HepG2 (cell line): ENCODE measurements around the gene RALY. TPM values are rescaled to one million over a fixed set of nuclear protein-coding genes. Genes with fewer than 3 reads are reported as not detected.

Experiments used
- AGO1 ChIP-seq: fragments of 200-400 bp; formaldehyde crosslinking; IDR thresholded peaks from 2 replicates; pipeline ENCODE4 v1.6.1; 2017; ENCODE audit warnings: mild to moderate bottlenecking, low read depth, low read length, moderate library complexity; ENCODE audit not compliant: poor library complexity, severe bottlenecking
- KLF12 ChIP-seq: sonication (generic); formaldehyde crosslinking; IDR thresholded peaks from 2 replicates; pipeline ENCODE4 v1.4.0; 2020; ENCODE audit warnings: missing genetic modification reagents, borderline replicate concordance
- NFE2 ChIP-seq: sonication (generic); formaldehyde crosslinking; IDR thresholded peaks from 2 replicates; pipeline ENCODE4 v1.4.0; 2020; ENCODE audit warnings: missing genetic modification reagents
- PRPF4 ChIP-seq: fragments of 200-400 bp; formaldehyde crosslinking; IDR thresholded peaks from 2 replicates; pipeline ENCODE4 v1.6.1; 2016; ENCODE audit warnings: low read length, low read depth; ENCODE audit not compliant: poor library complexity, severe bottlenecking
- SIN3A ChIP-seq: IDR thresholded peaks from 2 replicates; pipeline ENCODE4 v1.6.1; 2011; ENCODE audit warnings: low read depth, mild to moderate bottlenecking, control low read depth, low read length, borderline replicate concordance
- SNAI1 ChIP-seq: sonication (generic); formaldehyde crosslinking; IDR thresholded peaks from 2 replicates; pipeline ENCODE4 v1.5.0; 2020; ENCODE audit warnings: mild to moderate bottlenecking, missing genetic modification reagents, borderline replicate concordance
- SOX13 ChIP-seq, 3 experiments: fragments of 450-650 bp in 1 of 3; sonication (generic) in 1 of 3; formaldehyde crosslinking in 1 of 3; IDR thresholded peaks in 2 of 3; conservative IDR thresholded peaks in 1 of 3; 2 replicates each; pipeline versions ENCODE4 v1.5.0 to v1.6.1; 2016 to 2020; ENCODE audit warnings: antibody characterized with exemption in 1 of 3, mild to moderate bottlenecking in 1 of 3, missing compliant biosample characterization in 1 of 3, missing genetic modification reagents in 1 of 3, moderate library complexity in 1 of 3
- ZFX ChIP-seq: sonication (generic); formaldehyde crosslinking; IDR thresholded peaks from 2 replicates; pipeline ENCODE4 v1.4.0; 2020; ENCODE audit warnings: mild to moderate bottlenecking, low read depth, missing genetic modification reagents, moderate library complexity
- ZNF598 ChIP-seq: sonication (generic); formaldehyde crosslinking; IDR thresholded peaks from 2 replicates; pipeline ENCODE4 v1.5.1; 2020; ENCODE audit warnings: mild to moderate bottlenecking, missing genetic modification reagents, borderline replicate concordance
- polyA plus RNA-seq, 8 experiments: library from polyadenylated mRNA; depleted of rRNA in 3 of 8; stranded (reverse) in 7 of 8; unstranded in 1 of 8; fragments of >200 nt; fragmentation: Illumina TruSeq in 4 of 8; extraction: Trizol in 4 of 8; gene quantifications; 2 replicates each; pipeline versions ENCODE4 v1.2.1 to v1.2.3, GENCODE V29; 2011 to 2016; ENCODE audit warnings: low read depth in 4 of 8, missing spikeins in 1 of 8, mixed read lengths in 1 of 8; ENCODE audit not compliant: insufficient read depth in 1 of 8
- total RNA-seq, 5 experiments: library from RNA; depleted of rRNA; stranded (reverse); fragments of >200 nt; fragmentation: Illumina TruSeq; extraction: Trizol; gene quantifications; 2 replicates each; pipeline ENCODE4 v1.2.3, GENCODE V29; 2016; ENCODE audit warnings: low read depth in 1 of 5
- TF ChIP-seq, protein P1 (sequence below): sonication (generic); formaldehyde crosslinking; IDR thresholded peaks from 2 replicates; pipeline ENCODE4 v1.5.1; 2020; ENCODE audit warnings: missing genetic modification reagents, mild to moderate bottlenecking, borderline replicate concordance
- TF ChIP-seq, protein P2 (sequence below): sonication (generic); formaldehyde crosslinking; IDR thresholded peaks from 2 replicates; pipeline ENCODE4 v1.8.0; 2022; ENCODE audit warnings: mild to moderate bottlenecking, missing genetic modification reagents
- TF ChIP-seq, protein P3 (sequence below): sonication (generic); formaldehyde crosslinking; conservative IDR thresholded peaks from 2 replicates; pipeline ENCODE4 v1.4.0; 2020; ENCODE audit warnings: mild to moderate bottlenecking, missing genetic modification reagents, moderate library complexity
- TF ChIP-seq, protein P4 (sequence below): sonication (generic); formaldehyde crosslinking; IDR thresholded peaks from 2 replicates; pipeline ENCODE4 v1.8.0; 2022; ENCODE audit warnings: missing genetic modification reagents, low read depth, mild to moderate bottlenecking, borderline replicate concordance
- TF ChIP-seq, protein P5 (sequence below): sonication (generic); formaldehyde crosslinking; IDR thresholded peaks from 2 replicates; pipeline ENCODE4 v1.4.0; 2020; ENCODE audit warnings: mild to moderate bottlenecking, missing genetic modification reagents, borderline replicate concordance

The RALY gene
- total and polyA plus RNA-seq, 2 of the 13 experiments (the other 11 are each of a cell fraction or from before 2014, with no cell fraction given), result 178 to 186 TPM

DNA sequence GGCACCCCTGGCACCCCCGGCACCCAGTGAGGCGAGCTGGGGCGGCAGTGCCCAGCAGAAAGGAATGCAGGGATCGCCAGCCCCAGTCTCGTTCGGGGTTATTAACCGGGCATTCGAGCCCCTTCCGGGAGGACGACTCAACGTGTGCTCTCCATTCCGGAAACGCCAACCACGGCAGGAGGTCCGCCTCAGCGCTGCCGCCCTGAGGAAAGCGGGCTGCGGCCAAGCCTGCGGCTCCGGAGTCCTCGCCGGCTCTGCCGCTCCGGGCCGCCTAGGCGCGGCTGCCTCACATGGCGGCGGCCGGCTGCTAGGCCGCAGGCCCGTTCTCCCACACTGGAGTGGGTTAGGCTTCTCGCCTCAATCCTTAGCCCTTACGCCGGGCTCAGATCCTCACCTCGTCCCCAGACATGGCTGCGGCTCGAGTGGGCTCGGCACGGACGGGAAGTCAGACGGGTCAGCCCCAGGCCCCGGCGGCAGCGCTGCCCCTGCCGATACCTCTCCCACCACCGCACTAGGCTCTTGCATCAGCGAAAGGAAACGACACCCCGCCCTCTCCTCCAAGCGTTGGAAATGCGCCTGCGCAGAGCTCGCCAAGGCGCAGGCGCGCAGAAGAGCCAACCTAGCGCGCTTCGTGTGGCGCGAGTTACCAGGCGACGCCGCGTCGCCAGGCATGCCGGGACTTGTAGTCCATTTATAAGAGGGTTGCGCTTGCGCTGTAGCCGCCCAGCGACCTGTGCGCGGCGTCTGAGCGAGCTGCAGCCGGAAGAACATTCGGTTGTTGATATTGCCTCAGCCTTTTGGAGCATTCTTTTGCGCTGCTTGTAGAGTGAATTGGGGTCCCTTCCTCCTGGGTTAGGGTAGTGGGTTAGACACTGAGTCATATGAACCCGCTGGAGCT lies 118.2 kb downstream of the RALY start, which contains the start of gene EIF2S2 (continued):
- peak; percentile 81 for TF ChIP-seq AGO1
- TF ChIP-seq SOX13 (IDR thresholded peaks at IDR 0.05), result peak; percentile 73; the same call in 1 of the 2 replicates
- TF ChIP-seq SOX13 (CRISPR knock-in tag; conservative IDR thresholded peaks at IDR 0.05 in 1 of 2, IDR thresholded peaks at IDR 0.05 in 1 of 2), result peak in 1 of 2 experiments; percentile 49; a peak in 3 of 4 replicates
- TF ChIP-seq, protein P1, sequence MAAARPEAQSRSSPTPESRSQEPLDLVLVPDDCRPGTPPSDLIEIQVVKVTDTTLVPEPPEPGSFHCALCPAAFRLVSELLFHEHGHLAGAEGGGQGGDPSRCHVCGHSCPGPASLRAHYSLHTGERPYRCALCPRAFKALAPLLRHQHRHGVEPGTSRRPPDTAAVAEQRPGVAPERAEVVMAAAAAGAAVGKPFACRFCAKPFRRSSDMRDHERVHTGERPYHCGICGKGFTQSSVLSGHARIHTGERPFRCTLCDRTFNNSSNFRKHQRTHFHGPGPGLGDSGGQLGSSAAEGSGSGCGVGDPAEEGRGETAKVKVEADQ (CRISPR knock-in tag), result peak; percentile 79; the same call in 1 of the 2 replicates
- TF ChIP-seq, protein P2, sequence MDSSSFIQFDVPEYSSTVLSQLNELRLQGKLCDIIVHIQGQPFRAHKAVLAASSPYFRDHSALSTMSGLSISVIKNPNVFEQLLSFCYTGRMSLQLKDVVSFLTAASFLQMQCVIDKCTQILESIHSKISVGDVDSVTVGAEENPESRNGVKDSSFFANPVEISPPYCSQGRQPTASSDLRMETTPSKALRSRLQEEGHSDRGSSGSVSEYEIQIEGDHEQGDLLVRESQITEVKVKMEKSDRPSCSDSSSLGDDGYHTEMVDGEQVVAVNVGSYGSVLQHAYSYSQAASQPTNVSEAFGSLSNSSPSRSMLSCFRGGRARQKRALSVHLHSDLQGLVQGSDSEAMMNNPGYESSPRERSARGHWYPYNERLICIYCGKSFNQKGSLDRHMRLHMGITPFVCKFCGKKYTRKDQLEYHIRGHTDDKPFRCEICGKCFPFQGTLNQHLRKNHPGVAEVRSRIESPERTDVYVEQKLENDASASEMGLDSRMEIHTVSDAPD (CRISPR knock-in tag), result peak; percentile 93
- peak; percentile 90; the same call in 1 of the 2 replicates for TF ChIP-seq ZNF598 (CRISPR knock-in tag)
- peak; percentile 100 for TF ChIP-seq ZFX
- peak; percentile 84; the same call in 1 of the 2 replicates for TF ChIP-seq SIN3A
- TF ChIP-seq, protein P3, sequence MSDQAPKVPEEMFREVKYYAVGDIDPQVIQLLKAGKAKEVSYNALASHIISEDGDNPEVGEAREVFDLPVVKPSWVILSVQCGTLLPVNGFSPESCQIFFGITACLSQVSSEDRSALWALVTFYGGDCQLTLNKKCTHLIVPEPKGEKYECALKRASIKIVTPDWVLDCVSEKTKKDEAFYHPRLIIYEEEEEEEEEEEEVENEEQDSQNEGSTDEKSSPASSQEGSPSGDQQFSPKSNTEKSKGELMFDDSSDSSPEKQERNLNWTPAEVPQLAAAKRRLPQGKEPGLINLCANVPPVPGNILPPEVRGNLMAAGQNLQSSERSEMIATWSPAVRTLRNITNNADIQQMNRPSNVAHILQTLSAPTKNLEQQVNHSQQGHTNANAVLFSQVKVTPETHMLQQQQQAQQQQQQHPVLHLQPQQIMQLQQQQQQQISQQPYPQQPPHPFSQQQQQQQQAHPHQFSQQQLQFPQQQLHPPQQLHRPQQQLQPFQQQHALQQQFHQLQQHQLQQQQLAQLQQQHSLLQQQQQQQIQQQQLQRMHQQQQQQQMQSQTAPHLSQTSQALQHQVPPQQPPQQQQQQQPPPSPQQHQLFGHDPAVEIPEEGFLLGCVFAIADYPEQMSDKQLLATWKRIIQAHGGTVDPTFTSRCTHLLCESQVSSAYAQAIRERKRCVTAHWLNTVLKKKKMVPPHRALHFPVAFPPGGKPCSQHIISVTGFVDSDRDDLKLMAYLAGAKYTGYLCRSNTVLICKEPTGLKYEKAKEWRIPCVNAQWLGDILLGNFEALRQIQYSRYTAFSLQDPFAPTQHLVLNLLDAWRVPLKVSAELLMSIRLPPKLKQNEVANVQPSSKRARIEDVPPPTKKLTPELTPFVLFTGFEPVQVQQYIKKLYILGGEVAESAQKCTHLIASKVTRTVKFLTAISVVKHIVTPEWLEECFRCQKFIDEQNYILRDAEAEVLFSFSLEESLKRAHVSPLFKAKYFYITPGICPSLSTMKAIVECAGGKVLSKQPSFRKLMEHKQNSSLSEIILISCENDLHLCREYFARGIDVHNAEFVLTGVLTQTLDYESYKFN, result peak; percentile 62
- TF ChIP-seq PRPF4, result no peak
- TF ChIP-seq SNAI1 (CRISPR knock-in tag), result peak; percentile 74; the same call in 1 of the 2 replicates
- TF ChIP-seq, protein P4, sequence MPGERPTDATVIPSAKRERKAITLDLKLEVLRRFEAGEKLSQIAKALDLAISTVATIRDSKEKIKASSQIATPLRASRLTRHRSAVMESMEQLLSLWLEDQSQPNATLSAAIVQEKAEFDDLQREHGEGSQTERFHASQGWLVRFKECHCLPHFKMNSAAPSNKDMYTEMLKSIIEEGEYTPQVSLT (CRISPR knock-in tag), result no peak; the same call in 1 of the 2 replicates
- TF ChIP-seq, protein P5, sequence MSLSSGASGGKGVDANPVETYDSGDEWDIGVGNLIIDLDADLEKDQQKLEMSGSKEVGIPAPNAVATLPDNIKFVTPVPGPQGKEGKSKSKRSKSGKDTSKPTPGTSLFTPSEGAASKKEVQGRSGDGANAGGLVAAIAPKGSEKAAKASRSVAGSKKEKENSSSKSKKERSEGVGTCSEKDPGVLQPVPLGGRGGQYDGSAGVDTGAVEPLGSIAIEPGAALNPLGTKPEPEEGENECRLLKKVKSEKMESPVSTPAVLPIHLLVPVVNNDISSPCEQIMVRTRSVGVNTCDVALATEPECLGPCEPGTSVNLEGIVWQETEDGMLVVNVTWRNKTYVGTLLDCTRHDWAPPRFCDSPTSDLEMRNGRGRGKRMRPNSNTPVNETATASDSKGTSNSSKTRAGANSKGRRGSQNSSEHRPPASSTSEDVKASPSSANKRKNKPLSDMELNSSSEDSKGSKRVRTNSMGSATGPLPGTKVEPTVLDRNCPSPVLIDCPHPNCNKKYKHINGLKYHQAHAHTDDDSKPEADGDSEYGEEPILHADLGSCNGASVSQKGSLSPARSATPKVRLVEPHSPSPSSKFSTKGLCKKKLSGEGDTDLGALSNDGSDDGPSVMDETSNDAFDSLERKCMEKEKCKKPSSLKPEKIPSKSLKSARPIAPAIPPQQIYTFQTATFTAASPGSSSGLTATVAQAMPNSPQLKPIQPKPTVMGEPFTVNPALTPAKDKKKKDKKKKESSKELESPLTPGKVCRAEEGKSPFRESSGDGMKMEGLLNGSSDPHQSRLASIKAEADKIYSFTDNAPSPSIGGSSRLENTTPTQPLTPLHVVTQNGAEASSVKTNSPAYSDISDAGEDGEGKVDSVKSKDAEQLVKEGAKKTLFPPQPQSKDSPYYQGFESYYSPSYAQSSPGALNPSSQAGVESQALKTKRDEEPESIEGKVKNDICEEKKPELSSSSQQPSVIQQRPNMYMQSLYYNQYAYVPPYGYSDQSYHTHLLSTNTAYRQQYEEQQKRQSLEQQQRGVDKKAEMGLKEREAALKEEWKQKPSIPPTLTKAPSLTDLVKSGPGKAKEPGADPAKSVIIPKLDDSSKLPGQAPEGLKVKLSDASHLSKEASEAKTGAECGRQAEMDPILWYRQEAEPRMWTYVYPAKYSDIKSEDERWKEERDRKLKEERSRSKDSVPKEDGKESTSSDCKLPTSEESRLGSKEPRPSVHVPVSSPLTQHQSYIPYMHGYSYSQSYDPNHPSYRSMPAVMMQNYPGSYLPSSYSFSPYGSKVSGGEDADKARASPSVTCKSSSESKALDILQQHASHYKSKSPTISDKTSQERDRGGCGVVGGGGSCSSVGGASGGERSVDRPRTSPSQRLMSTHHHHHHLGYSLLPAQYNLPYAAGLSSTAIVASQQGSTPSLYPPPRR (CRISPR knock-in tag), result peak; percentile 71
- TF ChIP-seq NFE2, result 0 out of 2 replicates have a peak, but pooled peaks have one; percentile 43
- TF ChIP-seq KLF12 (CRISPR knock-in tag), result peak; percentile 71; the same call in 1 of the 2 replicates
